GM23248 (cell line): Measurements from ENCODE around the gene POTEI.
"Not testable (repeated sequence)": the region's sequence is repeated elsewhere in the genome, so short reads cannot be mapped to it uniquely, and the experiment has no call there.

Source experiments
- EZH2 ChIP-seq: fragments of 200-600 bp; sonication (generic); IDR thresholded peaks from 2 replicates; pipeline ENCODE4 v1.6.1; 2018; ENCODE audit warnings: antibody characterized with exemption, mild to moderate bottlenecking; ENCODE audit not compliant: insufficient read depth, poor library complexity, severe bottlenecking
- EZH2phosphoT487 ChIP-seq: fragments of 200-600 bp; sonication (generic); IDR thresholded peaks from 2 replicates; pipeline ENCODE4 v1.6.1; 2018; ENCODE audit warnings: antibody characterized with exemption, moderate library complexity, mild to moderate bottlenecking, low read depth; ENCODE audit not compliant: insufficient read depth

DNA sequence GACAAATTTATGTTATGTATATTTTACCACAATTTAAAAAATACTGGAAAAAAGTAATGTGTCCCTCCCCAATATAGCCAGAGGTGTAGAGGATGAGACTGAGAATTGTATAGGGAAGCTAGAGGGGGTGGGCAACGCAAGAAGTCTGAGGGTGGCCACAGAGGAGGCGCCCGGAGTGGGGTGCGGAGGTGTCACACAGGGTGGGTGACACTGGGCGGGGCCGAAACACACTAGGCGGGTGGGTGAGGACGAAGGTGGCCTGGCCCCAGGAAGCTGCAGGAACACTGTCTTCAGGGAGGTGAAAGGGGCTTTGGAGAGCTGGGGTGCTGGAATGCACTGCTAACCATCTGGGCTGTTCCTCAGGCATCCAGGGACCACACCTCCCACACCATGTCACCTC lies 47.3 kb upstream of the POTEI start:
- TF ChIP-seq EZH2, EZH2phosphoT487: not testable (repeated sequence)
